HCT116 (cell line): ENCODE measurements around the gene LYST. TPM values are rescaled to one million over a fixed set of nuclear protein-coding genes. Genes with fewer than 3 reads are reported as not detected.

Experiments used
- ATAC-seq: fragments of 200-7000 bp; cut with Tn5 transposase; 2 replicates; pipeline ENCODE4 v1.9.1; 2020; ENCODE audit warnings: mild to moderate bottlenecking, moderate library complexity
- BruUV-seq: library from RNA; stranded (reverse); fragments of 400-500 nt; replicated peaks from 2 replicates; lab custom pipeline; 2021; lab: Mats Ljungman, UMichigan
- CTCF ChIA-PET: fragments of 300-600 bp; sonication (Branson Sonifier 250); formaldehyde crosslinking; loops from one replicate; lab custom pipeline; 2021; ENCODE audit warnings: antibody characterized with exemption; lab: Charles Lee
- POLR2A ChIA-PET: fragments of 300-600, 350-600 bp; sonication (Branson Sonifier 250); formaldehyde crosslinking; loops from one replicate; lab custom pipeline; 2021; ENCODE audit warnings: antibody characterized with exemption; lab: Charles Lee
- RAD21 ChIA-PET, 2 experiments: fragments of 300-600 bp; sonication (Branson Sonifier 250); formaldehyde crosslinking; loops; one replicate each; lab custom pipeline; 2023; ENCODE audit warnings: low total read pairs in 2 of 2; ENCODE audit not compliant: uncharacterized antibody in 2 of 2, unreplicated experiment in 2 of 2, low non-redundant PET in 1 of 2; lab: Charles Lee
- DNase-seq: peaks from one replicate; pipeline ENCODE4 v3.0.0-alpha.2; 2010; ENCODE audit warnings: low read depth, low spot score
- H2AFZ ChIP-seq: fragments of 200-600 bp; shearing (Covaris generic), sonication (generic); 2 replicates; pipeline ENCODE4 v1.6.1; 2017; ENCODE audit warnings: low read depth, mixed run types, mixed read lengths, antibody characterized with exemption, low read length; ENCODE audit not compliant: poor library complexity, severe bottlenecking
- H3K27ac ChIP-seq: 2 replicates; pipeline ENCODE4 v1.5.1; 2012; ENCODE audit warnings: low read depth, low read length
- H3K27me3 ChIP-seq: fragments of 200-600 bp; sonication (generic); 2 replicates; pipeline ENCODE4 v1.6.1; 2016; ENCODE audit warnings: mixed run types, low read length, mixed read lengths; ENCODE audit not compliant: insufficient read depth
- H3K36me3 ChIP-seq, 2 experiments: fragments of 200-500 bp in 1 of 2; fragments of 200-600 bp in 1 of 2; sonication (Bioruptor generic) in 1 of 2; sonication (generic) in 1 of 2; 2 replicates each; pipeline versions ENCODE4 v1.5.1 to v1.6.1; 2014 to 2016; ENCODE audit warnings: low read length in 2 of 2, inconsistent platforms in 1 of 2, mixed read lengths in 1 of 2, mixed run types in 1 of 2; ENCODE audit not compliant: insufficient read depth in 2 of 2, control insufficient read depth in 1 of 2
- H3K4me1 ChIP-seq, 2 experiments: fragments of 200-600 bp in 1 of 2; sonication (generic) in 1 of 2; 2 replicates each; pipeline versions ENCODE4 v1.5.1 to v1.6.1; 2012 to 2017; ENCODE audit warnings: low read length in 2 of 2, inconsistent platforms in 1 of 2, mild to moderate bottlenecking in 1 of 2, mixed read lengths in 1 of 2, mixed run types in 1 of 2, moderate library complexity in 1 of 2; ENCODE audit not compliant: insufficient read depth in 2 of 2, control insufficient read depth in 1 of 2
- H3K4me2 ChIP-seq: fragments of 200-600 bp; sonication (generic); 2 replicates; pipeline ENCODE4 v1.6.1; 2017; ENCODE audit warnings: mixed run types, low read length, mixed read lengths
- H3K4me3 ChIP-seq, 2 experiments: fragments of 200-600 bp in 1 of 2; sonication (generic) in 1 of 2; replicated peaks in 1 of 2; 2 replicates each; pipeline ENCODE4 v1.5.1; 2011 to 2016; ENCODE audit warnings: low read length in 2 of 2, control low read depth in 1 of 2, low read depth in 1 of 2, mild to moderate bottlenecking in 1 of 2, mixed read lengths in 1 of 2, mixed run types in 1 of 2
- H3K79me2 ChIP-seq: fragments of 200-600 bp; sonication (generic); 2 replicates; pipeline ENCODE4 v1.6.1; 2017; ENCODE audit warnings: mild to moderate bottlenecking, mixed run types, low read length, moderate library complexity, mixed read lengths; ENCODE audit not compliant: insufficient read depth
- H3K9ac ChIP-seq: fragments of 200-600 bp; sonication (generic); 2 replicates; pipeline ENCODE4 v1.6.1; 2016; ENCODE audit warnings: low read length, mixed read lengths
- H3K9me2 ChIP-seq: fragments of 200-600 bp; sonication (generic), shearing (Covaris generic); 2 replicates; pipeline ENCODE4 v1.6.1; 2017; ENCODE audit warnings: mixed run types, mild to moderate bottlenecking, moderate library complexity; ENCODE audit not compliant: insufficient read depth
- H3K9me3 ChIP-seq, 2 experiments: fragments of 200-500 bp in 1 of 2; fragments of 200-600 bp in 1 of 2; sonication (Bioruptor generic) in 1 of 2; sonication (generic) in 1 of 2; 2 replicates each; pipeline ENCODE4 v1.6.1; 2014 to 2017; ENCODE audit warnings: low read length in 2 of 2, mixed read lengths in 2 of 2, inconsistent platforms in 1 of 2, low read depth in 1 of 2, mild to moderate bottlenecking in 1 of 2, mixed run types in 1 of 2, moderate library complexity in 1 of 2; ENCODE audit not compliant: control insufficient read depth in 1 of 2, insufficient read depth in 1 of 2
- H4K20me1 ChIP-seq: fragments of 200-600 bp; sonication (generic), shearing (Covaris generic); 2 replicates; pipeline ENCODE4 v1.6.1; 2017; ENCODE audit warnings: mixed run types, mild to moderate bottlenecking, moderate library complexity; ENCODE audit not compliant: insufficient read depth
- CEBPB ChIP-seq: IDR thresholded peaks from 2 replicates; pipeline ENCODE4 v1.6.1; 2012; ENCODE audit warnings: low read depth
- CTCF ChIP-seq, 3 experiments: fragments of 200-600 bp in 1 of 3; sonication (generic) in 1 of 3; IDR thresholded peaks in 2 of 3; conservative IDR thresholded peaks in 1 of 3; 2 replicates each; pipeline ENCODE4 v1.5.1; 2012 to 2017; ENCODE audit warnings: low read depth in 2 of 3, low read length in 2 of 3, antibody characterized with exemption in 1 of 3, borderline replicate concordance in 1 of 3, control low read depth in 1 of 3, mild to moderate bottlenecking in 1 of 3, mixed read lengths in 1 of 3, mixed run types in 1 of 3, moderate library complexity in 1 of 3; ENCODE audit not compliant: insufficient read depth in 1 of 3
- EGR1 ChIP-seq: IDR thresholded peaks from 2 replicates; pipeline ENCODE4 v1.6.1; 2012; ENCODE audit warnings: low read depth
- EZH2 ChIP-seq: fragments of 200-600 bp; sonication (generic); IDR thresholded peaks from 2 replicates; pipeline ENCODE4 v1.6.1; 2017; ENCODE audit warnings: antibody characterized with exemption, mixed run types
- EZH2phosphoT487 ChIP-seq: fragments of 200-600 bp; IDR thresholded peaks from 2 replicates; pipeline ENCODE4 v1.6.1; 2018; ENCODE audit warnings: antibody characterized with exemption, borderline replicate concordance
- FOSL1 ChIP-seq: IDR thresholded peaks from 2 replicates; pipeline ENCODE4 v1.6.1; 2012; ENCODE audit warnings: low read depth
- JUND ChIP-seq: IDR thresholded peaks from 2 replicates; pipeline ENCODE4 v1.6.1; 2012
- REST ChIP-seq: IDR thresholded peaks from 2 replicates; pipeline ENCODE4 v1.6.1; 2012; ENCODE audit warnings: low read depth
- intact Hi-C: fragments of 100-400 bp; cut with micrococcal nuclease; formaldehyde crosslinking; loops from 2 replicates; pipeline ENCODE4 v1.10.0; 2022
- total RNA-seq: library from RNA; stranded (reverse); gene quantifications from one replicate; pipeline ENCODE4 v1.2.1, GENCODE V29; 2021; ENCODE audit not compliant: unreplicated experiment

Gene LYST
- total RNA-seq, 1 experiment from 2014 or later = 6.6 TPM

GRCh38 chr1:235858766-235859165, 7.9 kb downstream of the LYST start:
- RAD21 ChIA-PET = no interaction called here
- Histone ChIP-seq H3K4me2 (no peak overlapping the region), H2AFZ (no peak overlapping the region), H3K9me3 (no peaks in the 10 kb centered on the region), H3K36me3 (no peaks in the 10 kb centered on the region), H3K27me3 (no peaks in the 10 kb centered on the region), H4K20me1 (no peaks in the 10 kb centered on the region), H3K27ac (no peak overlapping the region), H3K9ac (no peak overlapping the region), H3K4me3 (no peak overlapping the region), H3K9me2 (no peaks in the 10 kb centered on the region), H3K4me1 (peaks cover 2 to 7% of the 10 kb centered on the region in 2 experiments; a peak in 1 of 4 replicates), H3K79me2 (0 out of 2 replicates have a peak, but pooled peaks cover 4% of the 10 kb centered on the region)
- POLR2A ChIA-PET = no interaction called here
- no peak for ATAC-seq
- intact Hi-C loops = no loop called here
- BruUV-seq = no TSS peak
- no peak for TF ChIP-seq EZH2
- TF ChIP-seq CTCF (IDR thresholded peaks at IDR 0.05 in 2 of 3, conservative IDR thresholded peaks at IDR 0.05 in 1 of 3; ENCODE audit: borderline replicate concordance in 1 of 3, insufficient read depth in 1 of 3, low read depth in 2 of 3, low read length in 2 of 3) = no peak
- no peak for DNase-seq
- CTCF ChIA-PET = no interaction called here

GRCh38 chr1:235857756-235858155, 8.9 kb downstream of the LYST start:
- Histone ChIP-seq H3K27me3 (no peaks in the 10 kb centered on the region), H3K9me3 (no peaks in the 10 kb centered on the region), H3K36me3 (no peaks in the 10 kb centered on the region), H3K79me2 (0 out of 2 replicates have a peak, but pooled peaks cover 4% of the 10 kb centered on the region), H3K4me1 (peaks cover 0 to 2% of the 10 kb centered on the region in 2 experiments; a peak in 1 of 4 replicates), H3K9me2 (no peaks in the 10 kb centered on the region), H3K9ac (no peak overlapping the region), H3K4me2 (no peak overlapping the region), H3K4me3 (no peak overlapping the region), H2AFZ (no peak overlapping the region), H3K27ac (no peak overlapping the region), H4K20me1 (no peaks in the 10 kb centered on the region)
- ChIA-PET POLR2A (no interaction called here), RAD21 (no interaction called here), CTCF (interaction anchor here (1.7 kb wide), 1 partner anchor 14 kb away, joined by 3 read pairs; no protein-coding TSS in a partner anchor)
- intact Hi-C loops = no loop called here
- ATAC-seq = no peak
- no peak for DNase-seq
- BruUV-seq = no TSS peak
- TF ChIP-seq REST (no peak), EZH2phosphoT487 (no peak), JUND (no peak), CEBPB (no peak), EGR1 (no peak), FOSL1 (no peak)
- TF ChIP-seq, all 23 proteins: peak for 0
